HepG2 (cell line): ENCODE results near the gene ADGRG1. TPM values are rescaled to one million over a fixed set of nuclear protein-coding genes. Genes with fewer than 3 reads are reported as not detected.

Experiments used
- ATAC-seq: fragments of 200-7000 bp; cut with Tn5 transposase; 3 replicates; pipeline ENCODE4 v1.9.1; 2020; ENCODE audit warnings: mild to moderate bottlenecking, moderate library complexity
- BruUV-seq: library from RNA; stranded (reverse); fragments of 400-500 nt; replicated peaks from 2 replicates; lab custom pipeline; 2021; lab: Mats Ljungman, UMichigan
- CTCF ChIA-PET: fragments of 300-600 bp; formaldehyde crosslinking; extraction: SDS; loops from one replicate; lab custom pipeline; 2021; ENCODE audit warnings: low total read pairs, inconsistent platforms, low intra/inter-chr PET ratio; lab: Yijun Ruan, JAX
- POLR2A ChIA-PET: fragments of 350-600 bp; sonication (Branson Sonifier 250); formaldehyde crosslinking; loops from one replicate; lab custom pipeline; 2020; ENCODE audit warnings: antibody characterized with exemption, inconsistent platforms; lab: Yijun Ruan, JAX
- DNase-seq: peaks from one replicate; pipeline ENCODE4 v3.0.0-alpha.2; 2015; ENCODE audit warnings: low spot score
- FAIRE-seq: peaks from 3 replicates; lab custom pipeline; 2011; peaks lifted over from hg19 to GRCh38; lab: Jason Lieb, UNC
- H2AFZ ChIP-seq: one replicate; pipeline ENCODE4 v1.6.1; 2011; ENCODE audit warnings: low read length, inconsistent platforms
- H3K27ac ChIP-seq: fragments of 300-600 bp; 3 replicates; pipeline ENCODE4 v1.8.0; 2011; ENCODE audit warnings: mixed run types, mild to moderate bottlenecking, mixed read lengths, low read length, inconsistent platforms; ENCODE audit not compliant: insufficient read depth; ENCODE audit errors: extremely low read length
- H3K27me3 ChIP-seq, 2 experiments: fragments of 200-600 bp in 1 of 2; 2 replicates in 1 of 2; 3 replicates in 1 of 2; pipeline versions ENCODE4 v1.6.0 to v1.8.0; 2011; ENCODE audit warnings: low read length in 2 of 2, mild to moderate bottlenecking in 2 of 2, moderate library complexity in 2 of 2, inconsistent platforms in 1 of 2; ENCODE audit not compliant: insufficient read depth in 2 of 2, control insufficient read depth in 1 of 2
- H3K36me3 ChIP-seq, 2 experiments: fragments of 200-600 bp in 1 of 2; replicated peaks in 1 of 2; 2 replicates in 1 of 2; 3 replicates in 1 of 2; pipeline versions ENCODE4 v1.5.1 to v1.8.0; 2011; ENCODE audit warnings: low read length in 2 of 2, inconsistent platforms in 1 of 2; ENCODE audit not compliant: insufficient read depth in 2 of 2, control insufficient read depth in 1 of 2
- H3K4me1 ChIP-seq: 2 replicates; pipeline ENCODE4 v1.5.1; 2012; ENCODE audit warnings: low read length, inconsistent platforms; ENCODE audit not compliant: insufficient read depth
- H3K4me2 ChIP-seq: 2 replicates; pipeline ENCODE4 v1.6.0; 2011; ENCODE audit warnings: low read depth, low read length, inconsistent platforms
- H3K4me3 ChIP-seq, 3 experiments: fragments of 200-600 bp in 1 of 3; sonication (generic), shearing (Covaris generic) in 1 of 3; replicated peaks in 1 of 3; 2 replicates each; pipeline ENCODE4 v1.5.1; 2011 to 2016; ENCODE audit warnings: low read length in 3 of 3, inconsistent platforms in 2 of 3, low read depth in 2 of 3, mild to moderate bottlenecking in 2 of 3, control low read depth in 1 of 3, mixed read lengths in 1 of 3; ENCODE audit not compliant: insufficient read depth in 1 of 3
- H3K79me2 ChIP-seq: one replicate; pipeline ENCODE4 v1.6.1; 2011; ENCODE audit warnings: low read length, inconsistent platforms; ENCODE audit not compliant: insufficient read depth
- H3K9ac ChIP-seq: 2 replicates; pipeline ENCODE4 v1.6.0; 2011; ENCODE audit warnings: mild to moderate bottlenecking, low read depth, low read length, inconsistent platforms; ENCODE audit not compliant: insufficient read depth
- H3K9me3 ChIP-seq: 2 replicates; pipeline ENCODE4 v1.5.1; 2012; ENCODE audit warnings: mild to moderate bottlenecking, low read length
- H4K20me1 ChIP-seq: 2 replicates; pipeline ENCODE4 v1.6.0; 2011; ENCODE audit warnings: inconsistent platforms, mild to moderate bottlenecking, low read length, moderate library complexity; ENCODE audit not compliant: insufficient read depth
- AFF4 ChIP-seq: sonication (generic); formaldehyde crosslinking; IDR thresholded peaks from 2 replicates; pipeline ENCODE4 v1.4.0; 2020; ENCODE audit warnings: missing genetic modification reagents
- CBX2 ChIP-seq, 2 experiments: fragments of 200-600 bp in 1 of 2; sonication (generic); formaldehyde crosslinking in 1 of 2; IDR thresholded peaks; 2 replicates each; pipeline versions ENCODE4 v1.7.0 to v1.8.1; 2018 to 2022; ENCODE audit warnings: low read depth in 2 of 2, low read length in 1 of 2, mild to moderate bottlenecking in 1 of 2, missing genetic modification reagents in 1 of 2
- DMTF1 ChIP-seq: sonication (generic); formaldehyde crosslinking; IDR thresholded peaks from 2 replicates; pipeline ENCODE4 v1.4.0; 2020; ENCODE audit warnings: mild to moderate bottlenecking, missing genetic modification reagents
- FOXK2 ChIP-seq: fragments of 450-650 bp; IDR thresholded peaks from 2 replicates; pipeline ENCODE4 v1.6.1; 2016
- GZF1 ChIP-seq: sonication (generic); formaldehyde crosslinking; IDR thresholded peaks from 2 replicates; pipeline ENCODE4 v1.5.1; 2020; ENCODE audit warnings: mild to moderate bottlenecking, missing genetic modification reagents
- MEIS1 ChIP-seq: sonication (generic); formaldehyde crosslinking; IDR thresholded peaks from 2 replicates; pipeline ENCODE4 v1.9.0; 2021; ENCODE audit warnings: mild to moderate bottlenecking, missing genetic modification reagents, moderate library complexity, borderline replicate concordance
- POLR2G ChIP-seq: fragments of 200-400 bp; formaldehyde crosslinking; IDR thresholded peaks from 2 replicates; pipeline ENCODE4 v1.6.1; 2018; ENCODE audit warnings: mild to moderate bottlenecking, low read depth, low read length, moderate library complexity
- ZNF138 ChIP-seq: sonication (generic); formaldehyde crosslinking; IDR thresholded peaks from 2 replicates; pipeline ENCODE4 v1.5.0; 2020; ENCODE audit warnings: mild to moderate bottlenecking, low read depth, missing genetic modification reagents
- ZNF20 ChIP-seq: sonication (generic); formaldehyde crosslinking; IDR thresholded peaks from 2 replicates; pipeline ENCODE4 v1.4.0; 2020; ENCODE audit warnings: mild to moderate bottlenecking, moderate library complexity, missing genetic modification reagents
- ZNF503 ChIP-seq: sonication (generic); formaldehyde crosslinking; IDR thresholded peaks from 2 replicates; pipeline ENCODE4 v1.4.0; 2020; ENCODE audit warnings: missing genetic modification reagents
- ZNF562 ChIP-seq: sonication (generic); formaldehyde crosslinking; IDR thresholded peaks from 2 replicates; pipeline ENCODE4 v1.8.0; 2022; ENCODE audit warnings: missing genetic modification reagents, borderline replicate concordance
- WGBS: methylation state at CpG from one replicate; pipeline ENCODE4 v1.1.6; 2017; ENCODE audit warnings: low lambda C conversion rate; 5-methylcytosine and 5-hydroxymethylcytosine counted together
- in situ Hi-C: cut with HindIII; loops from 2 replicates; pipeline ENCODE4 v1.10.0; 2017; ENCODE audit warnings: low pct_unique_long_range_greater_than_20kb; ENCODE audit not compliant: extremely low pct_ligation_motif_present
- intact Hi-C: fragments of 100-400 bp; cut with micrococcal nuclease; formaldehyde crosslinking; loops from one replicate; pipeline ENCODE4 v1.10.0; 2022; ENCODE audit not compliant: unreplicated experiment
- polyA plus RNA-seq, 8 experiments: library from polyadenylated mRNA; depleted of rRNA in 3 of 8; stranded (reverse) in 7 of 8; unstranded in 1 of 8; fragments of >200 nt; fragmentation: Illumina TruSeq in 4 of 8; extraction: Trizol in 4 of 8; gene quantifications; 2 replicates each; pipeline versions ENCODE4 v1.2.1 to v1.2.3, GENCODE V29; 2011 to 2016; ENCODE audit warnings: low read depth in 4 of 8, missing spikeins in 1 of 8, mixed read lengths in 1 of 8; ENCODE audit not compliant: insufficient read depth in 1 of 8
- total RNA-seq, 5 experiments: library from RNA; depleted of rRNA; stranded (reverse); fragments of >200 nt; fragmentation: Illumina TruSeq; extraction: Trizol; gene quantifications; 2 replicates each; pipeline ENCODE4 v1.2.3, GENCODE V29; 2016; ENCODE audit warnings: low read depth in 1 of 5
- TF ChIP-seq, protein P1 (sequence below): sonication (generic); formaldehyde crosslinking; IDR thresholded peaks from 2 replicates; pipeline ENCODE4 v1.5.0; 2020; ENCODE audit warnings: mild to moderate bottlenecking, low read depth, missing genetic modification reagents, borderline replicate concordance
- TF ChIP-seq, protein P2 (sequence below): sonication (generic); formaldehyde crosslinking; IDR thresholded peaks from 2 replicates; pipeline ENCODE4 v1.4.0; 2020; ENCODE audit warnings: missing genetic modification reagents

The ADGRG1 gene
- total and polyA plus RNA-seq, 2 of the 13 experiments (the other 11 are each of a cell fraction or from before 2014, with no cell fraction given): 2.7 to 5.9 TPM

DNA sequence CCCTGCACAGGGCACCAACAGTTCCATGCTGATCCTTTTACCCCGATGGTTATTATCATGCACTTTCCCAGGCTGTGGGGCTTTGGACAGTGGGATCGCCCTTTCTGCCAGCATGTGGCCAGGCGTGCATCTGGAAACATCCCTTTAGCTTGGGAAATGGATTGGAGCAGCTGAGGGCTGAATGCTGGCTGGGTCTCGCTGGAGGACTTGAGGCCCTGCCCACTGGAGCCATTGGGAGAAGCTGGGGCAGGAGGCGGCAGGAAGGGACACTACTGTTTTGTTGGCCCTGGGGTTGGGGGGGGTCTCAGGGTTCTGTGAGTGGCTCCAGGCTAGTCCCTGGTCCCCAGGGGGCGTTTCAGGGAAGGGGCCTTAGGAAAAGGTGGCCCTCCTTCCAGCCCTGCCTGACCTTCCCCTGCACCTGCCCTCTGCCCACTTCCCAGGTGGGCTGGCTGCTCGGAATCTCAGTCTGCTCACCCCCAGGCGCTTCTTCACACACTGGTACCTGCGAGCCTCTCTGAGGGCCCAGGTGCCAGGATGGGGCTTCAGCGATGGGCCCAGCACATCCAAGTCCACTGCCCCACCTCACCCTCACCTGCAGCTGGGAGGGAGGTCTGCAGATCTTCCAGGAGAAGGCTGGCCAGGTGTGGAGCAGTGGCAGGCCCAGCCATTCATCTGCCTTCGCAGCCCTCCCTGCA lies 38.1 kb downstream of the ADGRG1 start:
- no peak; the same call in 2 of the 3 replicates for ATAC-seq
- no peak for TF ChIP-seq ZNF20
- no peak for TF ChIP-seq GZF1 (CRISPR knock-in tag)
- no peak for TF ChIP-seq ZNF562
- TF ChIP-seq CBX2 (IDR thresholded peaks at IDR 0.05; ENCODE audit: low read depth, low read length): no peak
- peak; percentile 49; the same call in 1 of the 2 replicates for TF ChIP-seq CBX2 (CRISPR knock-in tag; IDR thresholded peaks at IDR 0.05; ENCODE audit: low read depth)
- no peak for TF ChIP-seq ZNF138
- TF ChIP-seq FOXK2: no peak
- TF ChIP-seq, protein P1, sequence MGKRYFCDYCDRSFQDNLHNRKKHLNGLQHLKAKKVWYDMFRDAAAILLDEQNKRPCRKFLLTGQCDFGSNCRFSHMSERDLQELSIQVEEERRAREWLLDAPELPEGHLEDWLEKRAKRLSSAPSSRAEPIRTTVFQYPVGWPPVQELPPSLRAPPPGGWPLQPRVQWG (CRISPR knock-in tag): no peak
- no peak for TF ChIP-seq AFF4 (CRISPR knock-in tag)
- TF ChIP-seq, protein P2, sequence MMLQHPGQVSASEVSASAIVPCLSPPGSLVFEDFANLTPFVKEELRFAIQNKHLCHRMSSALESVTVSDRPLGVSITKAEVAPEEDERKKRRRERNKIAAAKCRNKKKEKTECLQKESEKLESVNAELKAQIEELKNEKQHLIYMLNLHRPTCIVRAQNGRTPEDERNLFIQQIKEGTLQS (CRISPR knock-in tag): no peak
- TF ChIP-seq POLR2G: no peak
- TF ChIP-seq ZNF503 (CRISPR knock-in tag): no peak
- 0 out of 2 replicates have a peak, but pooled peaks have one; percentile 1 for TF ChIP-seq DMTF1
- no peak for TF ChIP-seq MEIS1 (CRISPR knock-in tag)

More for the DNA sequence above, 38.1 kb downstream of the ADGRG1 start:
- ChIA-PET POLR2A (interaction anchor here (1.0 to 2.2 kb wide), 11 partner anchors 16 to 294 kb away, joined by 3 to 41 read pairs (median 8); partner anchors contain the start of genes CX3CL1, DRC7 and KATNB1), CTCF (interaction anchor here (2.6 kb wide), 2 partner anchors 17 to 18 kb away, joined by 8 to 14 read pairs; no protein-coding TSS in a partner anchor)
- in situ Hi-C loops (loop anchor here (5.0 kb wide), 1 partner anchor 51 kb away; no protein-coding TSS in a partner anchor), intact Hi-C loops (loop anchor here (1.0 to 2.0 kb wide), 2 partner anchors 28 to 54 kb away; partner anchors contain the start of gene DRC7)
- BruUV-seq: no TSS peak
- Histone ChIP-seq H3K4me2 (peak overlapping the region; percentile 80), H3K9ac (peak overlapping the region; percentile 42; the same call in 1 of the 2 replicates), H4K20me1 (no peaks in the 10 kb centered on the region), H3K27ac (peak overlapping the region; percentile 79), H2AFZ (no peak overlapping the region), H3K4me3 (peak overlapping the region in 1 of 3 experiments; percentile 60; a peak in 1 of 6 replicates), H3K36me3 (no peaks in the 10 kb centered on the region), H3K4me1 (peaks cover 71% of the 10 kb centered on the region), H3K9me3 (no peaks in the 10 kb centered on the region), H3K79me2 (no peaks in the 10 kb centered on the region), H3K27me3 (no peaks in the 10 kb centered on the region)
- WGBS: 66% methylated on average over 11 of the region's 11 CpGs
- FAIRE-seq (no peak), DNase-seq (no peak)
